A673 (cell line): ENCODE measurements around the gene FBXL19. TPM values are rescaled to one million over a fixed set of nuclear protein-coding genes. Genes with fewer than 3 reads are reported as not detected.

ENCODE experiments used
- BruUV-seq: library from RNA; stranded (reverse); fragments of 400-500 nt; replicated peaks from 2 replicates; lab custom pipeline; 2021; lab: Mats Ljungman, UMichigan
- CTCF ChIA-PET: fragments of 300-600 bp; sonication (Branson Sonifier 250); formaldehyde crosslinking; loops from one replicate; lab custom pipeline; 2022; ENCODE audit warnings: antibody characterized with exemption; lab: Charles Lee
- POLR2A ChIA-PET: fragments of 300-600 bp; sonication (Branson Sonifier 250); formaldehyde crosslinking; loops from one replicate; lab custom pipeline; 2022; ENCODE audit warnings: antibody characterized with exemption; ENCODE audit not compliant: low non-redundant PET; lab: Charles Lee
- DNase-seq: peaks from one replicate; pipeline ENCODE4 v3.0.0-alpha.2; 2015; ENCODE audit warnings: low spot score
- H3K27ac ChIP-seq: fragments of 200-600 bp; sonication (generic); 2 replicates; pipeline ENCODE4 v1.5.1; 2016; ENCODE audit warnings: mixed run types, low read depth, mild to moderate bottlenecking, mixed read lengths, antibody characterized with exemption, low read length; ENCODE audit not compliant: poor library complexity, severe bottlenecking
- H3K27me3 ChIP-seq: fragments of 200-600 bp; sonication (generic); replicated peaks from 2 replicates; pipeline ENCODE4 v1.6.1; 2017; ENCODE audit warnings: mixed run types, low read depth, mild to moderate bottlenecking, mixed read lengths, antibody characterized with exemption, low read length; ENCODE audit not compliant: insufficient read depth, poor library complexity
- H3K36me3 ChIP-seq: fragments of 200-600 bp; sonication (generic); 2 replicates; pipeline ENCODE4 v1.6.1; 2016; ENCODE audit warnings: mixed run types, mild to moderate bottlenecking, mixed read lengths, antibody characterized with exemption, low read length; ENCODE audit not compliant: insufficient read depth, poor library complexity, severe bottlenecking
- H3K4me1 ChIP-seq: fragments of 200-600 bp; sonication (generic); 2 replicates; pipeline ENCODE4 v1.6.1; 2017; ENCODE audit warnings: mixed run types, mild to moderate bottlenecking, mixed read lengths, antibody characterized with exemption, low read length; ENCODE audit not compliant: insufficient read depth, poor library complexity, severe bottlenecking
- H3K4me3 ChIP-seq: fragments of 200-600 bp; sonication (generic); 2 replicates; pipeline ENCODE4 v1.5.1; 2016; ENCODE audit warnings: low read depth, mixed run types, mild to moderate bottlenecking, mixed read lengths, low read length; ENCODE audit not compliant: poor library complexity, severe bottlenecking
- H3K9me3 ChIP-seq: fragments of 200-600 bp; sonication (generic); 2 replicates; pipeline ENCODE4 v1.6.1; 2016; ENCODE audit warnings: mixed run types, low read depth, mild to moderate bottlenecking, mixed read lengths, antibody characterized with exemption, low read length; ENCODE audit not compliant: poor library complexity, severe bottlenecking
- CTCF ChIP-seq: fragments of 300-800, 200-600 bp; sonication (generic); conservative IDR thresholded peaks from 2 replicates; pipeline ENCODE4 v1.5.1; 2017; ENCODE audit warnings: low read depth, mild to moderate bottlenecking, antibody characterized with exemption, low read length, moderate library complexity, mixed read lengths
- EZH2 ChIP-seq: fragments of 200-600 bp; sonication (generic); IDR thresholded peaks from 2 replicates; pipeline ENCODE4 v1.6.1; 2017; ENCODE audit warnings: borderline replicate concordance, low read depth, mild to moderate bottlenecking, mixed read lengths, antibody characterized with exemption, low read length; ENCODE audit not compliant: poor library complexity, severe bottlenecking
- intact Hi-C: fragments of 100-400 bp; cut with micrococcal nuclease; formaldehyde crosslinking; loops from one replicate; pipeline ENCODE4 v1.10.0; 2022; ENCODE audit not compliant: unreplicated experiment
- total RNA-seq: library from RNA; stranded (reverse); gene quantifications from 2 replicates; pipeline ENCODE4 v1.2.3, GENCODE V29; 2021

FBXL19 gene
- total RNA-seq, 1 experiment from 2014 or later, result 39.3 TPM

- H3K36me3 ChIP-seq, result peaks cover 14% of the 10 kb centered on the region
- H3K9me3 ChIP-seq, result no peaks in the 10 kb centered on the region
- ChIA-PET CTCF (interaction anchor here (0.5 to 1.3 kb wide), 6 partner anchors 13 to 459 kb away, joined by 3 to 16 read pairs (median 4); partner anchors contain the start of gene ZNF843), POLR2A (interaction anchor here (0.6 kb wide), 1 partner anchor 108 kb away, joined by 3 read pairs; no protein-coding TSS in a partner anchor)
- H3K27me3 ChIP-seq, result no peaks in the 10 kb centered on the region
- H3K4me1 ChIP-seq, result no peaks in the 10 kb centered on the region
- BruUV-seq, result TSS peak; percentile 59
- no peak overlapping the region for H3K27ac ChIP-seq
- DNase-seq, result no peak
- TF ChIP-seq EZH2, result no peak
- TF ChIP-seq CTCF, result no peak
- H3K4me3 ChIP-seq, result no peak overlapping the region
- intact Hi-C loops, result loop anchor here (2.0 to 10.0 kb wide), 3 partner anchors 113 to 881 kb away; partner anchors contain the start of gene ZNF843
These were observed 60.7 kb downstream of the FBXL19 start for GRCh38 chr16:30983898-30984610.

- no TSS peak for BruUV-seq
- Histone ChIP-seq H3K27me3 (no peaks in the 10 kb centered on the region), H3K9me3 (no peaks in the 10 kb centered on the region), H3K4me1 (no peaks in the 10 kb centered on the region), H3K4me3 (no peak within 1 kb of the TSS), H3K27ac (no peak within 1 kb of the TSS), H3K36me3 (peaks cover 8% of the 10 kb centered on the region)
- intact Hi-C loops, result loop anchor here (2.0 to 10.0 kb wide), 3 partner anchors 112 to 880 kb away; partner anchors contain the start of gene ZNF843
- ChIA-PET POLR2A (no interaction called here), CTCF (interaction anchor here (0.5 to 1.3 kb wide), 5 partner anchors 12 to 458 kb away, joined by 3 to 16 read pairs (median 4); partner anchors contain the start of gene ZNF843)
- DNase-seq, result peak; percentile 85
- peak; percentile 97 for TF ChIP-seq CTCF
- no peak for TF ChIP-seq EZH2
These were observed 61.5 kb downstream of the FBXL19 start, which contains the start of gene HSD3B7 for GRCh38 chr16:30984669-30985400. Gene HSD3B7, plus strand, starts transcription at chr16:30985207. Its CDS starts 452 bp downstream, at chr16:30985659.

DNA sequence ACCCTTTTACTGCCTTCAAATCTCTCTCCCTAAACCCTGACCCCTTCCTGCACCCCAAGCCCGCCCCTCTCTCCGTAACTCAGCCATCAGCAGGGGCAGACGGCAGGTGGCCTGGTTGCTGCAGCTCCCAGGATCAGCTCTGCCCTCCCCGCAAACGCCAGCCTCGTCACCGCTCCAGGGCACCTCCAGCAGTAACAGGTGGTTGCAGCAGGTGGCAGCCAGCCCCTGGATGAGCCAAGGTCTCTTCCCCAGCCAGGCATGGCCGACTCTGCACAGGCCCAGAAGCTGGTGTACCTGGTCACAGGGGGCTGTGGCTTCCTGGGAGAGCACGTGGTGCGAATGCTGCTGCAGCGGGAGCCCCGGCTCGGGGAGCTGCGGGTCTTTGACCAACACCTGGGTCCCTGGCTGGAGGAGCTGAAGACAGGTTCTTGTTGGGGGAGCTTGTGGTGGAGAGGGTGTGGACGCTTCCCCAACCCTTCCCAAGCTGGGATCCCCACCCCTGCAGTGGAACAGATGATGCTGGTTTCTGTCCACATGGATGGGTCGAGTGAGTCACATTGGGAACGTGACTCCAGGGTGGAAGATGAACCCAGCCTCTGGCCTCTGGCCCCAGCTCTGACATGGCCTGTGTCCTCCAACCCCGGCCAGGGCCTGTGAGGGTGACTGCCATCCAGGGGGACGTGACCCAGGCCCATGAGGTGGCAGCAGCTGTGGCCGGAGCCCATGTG lies 62.2 kb downstream of the FBXL19 start:
- ChIA-PET CTCF (interaction anchor here (0.7 to 1.3 kb wide), 4 partner anchors 12 to 457 kb away, joined by 3 to 16 read pairs (median 4); partner anchors contain the start of gene ZNF843), POLR2A (no interaction called here)
- Histone ChIP-seq H3K9me3 (no peaks in the 10 kb centered on the region), H3K4me3 (no peak overlapping the region), H3K27ac (no peak overlapping the region), H3K36me3 (peaks cover 8% of the 10 kb centered on the region), H3K4me1 (no peaks in the 10 kb centered on the region), H3K27me3 (no peaks in the 10 kb centered on the region)
- BruUV-seq, result no TSS peak
- TF ChIP-seq EZH2 (no peak), CTCF (no peak)
- no peak for DNase-seq
- intact Hi-C loops, result loop anchor here (2.0 to 10.0 kb wide), 3 partner anchors 111 to 879 kb away; partner anchors contain the start of gene ZNF843
